AG04450 (cell line): ENCODE results near the gene REV3L. TPM values are rescaled to one million over a fixed set of nuclear protein-coding genes. Genes with fewer than 3 reads are reported as not detected.
A peak's percentile ranks its signal among the peaks of the same experiment; 100 is the strongest.

Source experiments
- CTCF ChIA-PET: fragments of 300-600, 350-600 bp; formaldehyde crosslinking; extraction: SDS; loops from one replicate; lab custom pipeline; 2022; ENCODE audit warnings: antibody characterized with exemption, inconsistent platforms; lab: Charles Lee
- POLR2A ChIA-PET: fragments of 350-600 bp; formaldehyde crosslinking; extraction: SDS; loops from one replicate; lab custom pipeline; 2021; ENCODE audit warnings: antibody characterized with exemption, inconsistent platforms; lab: Yijun Ruan, JAX
- DNase-seq: peaks from one replicate; pipeline ENCODE4 v3.0.0-alpha.2; 2011; ENCODE audit warnings: low read depth, low spot score
- H3K27ac ChIP-seq: one replicate; pipeline ENCODE4 v1.5.1; 2012; ENCODE audit warnings: low read depth, low read length, control low read depth
- H3K27me3 ChIP-seq: one replicate; pipeline ENCODE4 v1.6.0; 2012; ENCODE audit warnings: low read length; ENCODE audit not compliant: control insufficient read depth, insufficient read depth
- H3K4me3 ChIP-seq: 2 replicates; pipeline ENCODE4 v1.5.1; 2011; ENCODE audit warnings: mild to moderate bottlenecking, low read depth, low read length, control low read depth
- H3K9me3 ChIP-seq: 2 replicates; pipeline ENCODE4 v1.5.1; 2012; ENCODE audit warnings: low read length; ENCODE audit not compliant: control insufficient read depth, insufficient read depth
- polyA plus RNA-seq: library from polyadenylated mRNA; depleted of rRNA; stranded (reverse); fragments of >200 nt; gene quantifications from 2 replicates; pipeline ENCODE4 v1.2.3, GENCODE V29; 2011
- TF ChIP-seq, protein P1 (sequence below): IDR thresholded peaks from 2 replicates; pipeline ENCODE4 v1.5.1; 2011; ENCODE audit warnings: low read depth, low read length, control low read depth, inconsistent platforms

REV3L gene
- polyA plus RNA-seq, 1 experiment = 38.4 TPM

DNA sequence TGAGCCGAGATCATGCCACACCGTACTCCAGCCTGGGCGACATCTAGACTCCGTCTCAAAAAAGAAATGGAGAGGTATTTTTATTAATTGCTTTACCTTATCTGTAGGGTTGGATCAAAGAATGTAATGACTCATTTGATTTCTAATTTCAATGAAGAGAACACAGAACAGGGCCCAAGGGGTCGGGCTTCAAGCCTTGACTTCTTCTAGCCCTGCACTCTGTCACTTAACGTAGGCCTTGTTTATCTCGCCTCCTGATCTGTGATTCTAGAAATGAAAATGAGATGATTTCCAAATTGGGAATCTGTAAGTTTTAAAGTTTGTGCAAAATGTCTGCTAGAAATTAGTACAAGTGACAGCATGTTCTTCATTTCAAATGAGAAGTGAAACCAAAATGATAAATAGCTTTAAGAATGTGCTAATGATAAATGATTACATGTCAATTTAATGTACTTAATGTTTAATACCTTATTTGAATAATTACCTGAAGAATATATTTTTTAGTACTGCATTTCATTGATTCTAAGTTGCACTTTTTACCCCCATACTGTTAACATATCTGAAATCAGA lies 215.2 kb downstream of the REV3L start:
- no peak for DNase-seq
- ChIA-PET CTCF (interaction anchor here (1.1 to 4.4 kb wide), 2 partner anchors 9 to 775 kb away, joined by 9 to 28 read pairs; a partner anchor contains a TSS), POLR2A (no interaction called here)
- H3K27me3 ChIP-seq = no peaks in the 10 kb centered on the region
- H3K4me3 ChIP-seq = no peak overlapping the region
- no peaks in the 10 kb centered on the region for H3K9me3 ChIP-seq
- TF ChIP-seq, protein P1, sequence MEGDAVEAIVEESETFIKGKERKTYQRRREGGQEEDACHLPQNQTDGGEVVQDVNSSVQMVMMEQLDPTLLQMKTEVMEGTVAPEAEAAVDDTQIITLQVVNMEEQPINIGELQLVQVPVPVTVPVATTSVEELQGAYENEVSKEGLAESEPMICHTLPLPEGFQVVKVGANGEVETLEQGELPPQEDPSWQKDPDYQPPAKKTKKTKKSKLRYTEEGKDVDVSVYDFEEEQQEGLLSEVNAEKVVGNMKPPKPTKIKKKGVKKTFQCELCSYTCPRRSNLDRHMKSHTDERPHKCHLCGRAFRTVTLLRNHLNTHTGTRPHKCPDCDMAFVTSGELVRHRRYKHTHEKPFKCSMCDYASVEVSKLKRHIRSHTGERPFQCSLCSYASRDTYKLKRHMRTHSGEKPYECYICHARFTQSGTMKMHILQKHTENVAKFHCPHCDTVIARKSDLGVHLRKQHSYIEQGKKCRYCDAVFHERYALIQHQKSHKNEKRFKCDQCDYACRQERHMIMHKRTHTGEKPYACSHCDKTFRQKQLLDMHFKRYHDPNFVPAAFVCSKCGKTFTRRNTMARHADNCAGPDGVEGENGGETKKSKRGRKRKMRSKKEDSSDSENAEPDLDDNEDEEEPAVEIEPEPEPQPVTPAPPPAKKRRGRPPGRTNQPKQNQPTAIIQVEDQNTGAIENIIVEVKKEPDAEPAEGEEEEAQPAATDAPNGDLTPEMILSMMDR = no peak
- no peak overlapping the region for H3K27ac ChIP-seq

DNA sequence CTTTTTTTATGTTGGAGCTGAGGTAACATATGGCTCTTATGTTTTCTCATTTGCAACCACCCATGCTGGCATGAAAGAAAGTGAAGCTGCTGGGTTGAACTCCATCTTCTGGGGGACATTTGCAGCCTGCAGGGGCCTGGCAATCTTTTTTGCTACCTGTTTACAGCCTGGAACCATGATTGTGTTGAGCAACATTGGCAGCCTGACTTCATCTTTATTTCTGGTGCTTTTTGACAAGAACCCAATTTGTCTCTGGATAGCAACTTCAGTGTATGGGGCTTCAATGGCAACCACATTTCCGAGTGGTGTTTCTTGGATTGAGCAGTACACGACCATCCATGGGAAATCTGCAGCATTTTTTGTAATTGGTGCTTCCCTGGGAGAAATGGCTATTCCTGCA lies 216.7 kb downstream of the REV3L start:
- ChIA-PET POLR2A (no interaction called here), CTCF (interaction anchor here (1.2 kb wide), 1 partner anchor 255 kb away, joined by 6 read pairs; no protein-coding TSS in a partner anchor)
- H3K27me3 ChIP-seq = no peaks in the 10 kb centered on the region
- H3K9me3 ChIP-seq = no peaks in the 10 kb centered on the region
- H3K27ac ChIP-seq = no peak overlapping the region
- no peak for DNase-seq
- TF ChIP-seq, protein P1 = no peak
- H3K4me3 ChIP-seq = no peak overlapping the region

DNA sequence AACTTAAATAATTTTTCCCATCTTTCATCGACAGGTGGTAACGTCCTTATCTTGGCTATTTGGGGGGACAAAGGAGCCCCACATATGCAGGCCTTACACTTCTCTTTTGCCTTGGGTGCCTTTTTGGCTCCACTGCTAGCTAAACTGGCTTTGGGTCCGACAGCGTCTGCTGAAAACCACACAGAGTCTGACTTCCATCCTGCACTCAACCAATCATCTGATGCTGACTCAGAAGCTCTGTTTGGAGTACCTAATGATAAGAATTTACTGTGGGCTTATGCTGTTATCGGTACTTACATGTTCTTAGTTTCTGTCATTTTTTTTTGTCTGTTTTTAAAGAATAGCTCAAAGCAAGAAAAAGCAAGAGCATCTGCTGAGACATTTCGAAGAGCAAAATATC lies 217.2 kb downstream of the REV3L start:
- POLR2A ChIA-PET = no interaction called here
- CTCF ChIA-PET = interaction anchor here (1.2 kb wide), 1 partner anchor 254 kb away, joined by 6 read pairs; no protein-coding TSS in a partner anchor

DNA sequence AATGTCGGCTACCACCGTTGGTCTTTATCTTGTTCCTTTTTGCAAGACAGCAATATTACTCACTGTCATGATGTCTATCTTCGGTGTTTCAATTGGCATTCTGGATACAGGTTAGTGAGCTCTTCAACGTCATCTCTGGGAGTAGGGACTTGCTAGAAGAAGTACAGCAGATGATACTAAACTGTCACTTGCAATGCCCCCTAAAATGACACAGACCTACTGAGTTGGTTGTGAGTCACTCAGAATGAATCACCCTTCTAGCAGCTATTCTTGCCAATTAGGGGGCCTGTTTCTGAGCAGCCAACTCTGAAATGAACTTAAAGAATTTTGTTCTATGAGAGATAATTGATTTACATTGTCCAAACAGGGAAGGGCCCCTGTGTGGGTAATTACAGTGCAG lies 219.2 kb downstream of the REV3L start:
- no peaks in the 10 kb centered on the region; the same call in 1 of the 2 replicates for H3K9me3 ChIP-seq
- no peaks in the 10 kb centered on the region for H3K27me3 ChIP-seq
- TF ChIP-seq, protein P1 = no peak
- ChIA-PET POLR2A (no interaction called here), CTCF (interaction anchor here (0.5 to 0.6 kb wide), 2 partner anchors 11 to 188 kb away, joined by 3 read pairs; no protein-coding TSS in a partner anchor)
- no peak for DNase-seq
- H3K4me3 ChIP-seq = no peak overlapping the region
- H3K27ac ChIP-seq = no peak overlapping the region

More for the DNA sequence above, 217.2 kb downstream of the REV3L start:
- Histone ChIP-seq H3K9me3 (no peaks in the 10 kb centered on the region), H3K27me3 (no peaks in the 10 kb centered on the region), H3K27ac (no peak overlapping the region), H3K4me3 (no peak overlapping the region)
- no peak for DNase-seq
- TF ChIP-seq, protein P1 = no peak

DNA sequence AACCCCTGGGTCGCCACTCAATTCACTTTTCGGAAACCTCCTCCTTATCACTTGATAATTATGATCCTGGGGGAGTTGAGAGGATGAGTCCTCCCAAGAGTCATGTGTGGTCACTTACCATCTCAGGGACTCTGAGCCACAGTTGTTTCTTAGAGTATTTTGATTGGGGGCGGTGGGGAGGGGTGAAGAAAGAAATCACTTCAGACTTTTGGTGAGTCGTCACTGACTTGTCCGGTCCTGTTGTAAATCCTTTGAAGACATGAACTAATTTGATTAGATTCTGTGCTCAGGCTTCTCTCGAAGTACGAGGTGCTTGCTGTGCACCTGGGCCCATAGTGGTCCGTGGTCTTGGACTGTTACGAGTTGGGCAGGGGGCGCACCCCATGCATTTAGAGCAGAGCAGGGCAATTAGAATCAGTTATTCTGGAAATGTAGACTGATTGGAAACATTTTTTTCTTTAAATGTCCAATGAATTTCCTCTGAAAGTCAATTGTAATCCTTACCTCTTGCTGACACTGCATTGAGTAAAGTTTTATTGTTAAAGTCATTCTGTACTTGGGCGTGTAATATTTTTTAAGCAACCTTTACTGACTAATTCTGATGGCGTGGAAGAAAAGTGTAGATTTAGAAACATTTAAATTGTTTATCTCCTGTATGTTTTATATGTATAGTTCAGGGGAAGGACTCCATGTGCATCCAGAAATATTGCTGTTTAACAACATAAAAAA lies 222.3 kb downstream of the REV3L start:
- ChIA-PET POLR2A (no interaction called here), CTCF (no interaction called here)
- H3K27me3 ChIP-seq = no peaks in the 10 kb centered on the region
- DNase-seq = no peak
- H3K4me3 ChIP-seq = peak overlapping the region; percentile 41
- TF ChIP-seq, protein P1 = no peak
- H3K27ac ChIP-seq = no peak overlapping the region
- no peaks in the 10 kb centered on the region; the same call in 1 of the 2 replicates for H3K9me3 ChIP-seq
